SU-DHL-6 (cell line): ENCODE data around the gene UTP15.
A peak's percentile ranks its signal among the peaks of the same experiment; 100 is the strongest.

Experiments used
- H2AFZ ChIP-seq: fragments of 200-600 bp; sonication (generic); 2 replicates; pipeline ENCODE4 v1.6.1; 2014; ENCODE audit warnings: low read depth, mild to moderate bottlenecking, moderate library complexity, mixed read lengths, antibody characterized with exemption, low read length; ENCODE audit not compliant: severe bottlenecking
- H3F3A ChIP-seq: fragments of 200-600 bp; shearing (Covaris generic); 2 replicates; pipeline ENCODE4 v1.6.0; 2016; ENCODE audit warnings: antibody characterized with exemption, mild to moderate bottlenecking; ENCODE audit not compliant: insufficient read depth
- H3K27ac ChIP-seq: fragments of 200-600 bp; sonication (generic); 2 replicates; pipeline ENCODE4 v1.5.1; 2016; ENCODE audit warnings: low read depth, mild to moderate bottlenecking, low read length, moderate library complexity, mixed read lengths
- H3K27me3 ChIP-seq: fragments of 200-600 bp; sonication (generic), shearing (Covaris generic); 2 replicates; pipeline ENCODE4 v1.6.0; 2014; ENCODE audit warnings: mild to moderate bottlenecking, low read length
- H3K36me3 ChIP-seq: fragments of 200-600 bp; sonication (generic); 2 replicates; pipeline ENCODE4 v1.6.1; 2014; ENCODE audit warnings: mild to moderate bottlenecking, low read length, mixed read lengths
- H3K4me2 ChIP-seq: fragments of 300-600, 200-600 bp; shearing (Covaris generic), sonication (generic); 2 replicates; pipeline ENCODE4 v1.6.0; 2014; ENCODE audit warnings: low read length, low read depth, mild to moderate bottlenecking; ENCODE audit not compliant: poor library complexity, severe bottlenecking
- H3K4me3 ChIP-seq: fragments of 200-600 bp; sonication (generic); 2 replicates; pipeline ENCODE4 v1.5.1; 2014; ENCODE audit warnings: antibody characterized with exemption, low read length, mild to moderate bottlenecking, mixed read lengths; ENCODE audit not compliant: insufficient read depth, poor library complexity, severe bottlenecking
- H3K79me2 ChIP-seq: fragments of 200-600 bp; sonication (generic); 2 replicates; pipeline ENCODE4 v1.6.1; 2014; ENCODE audit warnings: mild to moderate bottlenecking, low read length, moderate library complexity; ENCODE audit not compliant: insufficient read depth
- H3K9ac ChIP-seq: fragments of 200-600 bp; sonication (generic); 2 replicates; pipeline ENCODE4 v1.7.0; 2014; ENCODE audit warnings: mild to moderate bottlenecking, low read length
- H3K9me2 ChIP-seq: fragments of 200-600 bp; sonication (generic); replicated peaks from 2 replicates; pipeline ENCODE4 v1.6.1; 2014; ENCODE audit warnings: low read length; ENCODE audit not compliant: insufficient read depth
- H3K9me3 ChIP-seq: fragments of 200-600 bp; sonication (generic); 2 replicates; pipeline ENCODE4 v1.6.1; 2014; ENCODE audit warnings: low read length, mixed read lengths; ENCODE audit not compliant: insufficient read depth
- H4K20me1 ChIP-seq: fragments of 200-600 bp; sonication (generic); 2 replicates; pipeline ENCODE4 v1.6.1; 2014; ENCODE audit warnings: low read depth, mild to moderate bottlenecking, antibody characterized with exemption, low read length, moderate library complexity, mixed read lengths
- CTCF ChIP-seq: fragments of 200-600 bp; sonication (generic); IDR thresholded peaks from one replicate; pipeline ENCODE4 v1.5.1; 2017; ENCODE audit warnings: antibody characterized with exemption, mild to moderate bottlenecking, low read length, moderate library complexity; ENCODE audit not compliant: insufficient read depth, poor library complexity, severe bottlenecking
- EZH2phosphoT487 ChIP-seq: fragments of 200-600 bp; sonication (generic), shearing (Covaris generic); conservative IDR thresholded peaks from 2 replicates; pipeline ENCODE4 v1.6.1; 2018; ENCODE audit warnings: mild to moderate bottlenecking, antibody characterized with exemption, low read length, moderate library complexity, mixed read lengths

The UTP15 gene

DNA sequence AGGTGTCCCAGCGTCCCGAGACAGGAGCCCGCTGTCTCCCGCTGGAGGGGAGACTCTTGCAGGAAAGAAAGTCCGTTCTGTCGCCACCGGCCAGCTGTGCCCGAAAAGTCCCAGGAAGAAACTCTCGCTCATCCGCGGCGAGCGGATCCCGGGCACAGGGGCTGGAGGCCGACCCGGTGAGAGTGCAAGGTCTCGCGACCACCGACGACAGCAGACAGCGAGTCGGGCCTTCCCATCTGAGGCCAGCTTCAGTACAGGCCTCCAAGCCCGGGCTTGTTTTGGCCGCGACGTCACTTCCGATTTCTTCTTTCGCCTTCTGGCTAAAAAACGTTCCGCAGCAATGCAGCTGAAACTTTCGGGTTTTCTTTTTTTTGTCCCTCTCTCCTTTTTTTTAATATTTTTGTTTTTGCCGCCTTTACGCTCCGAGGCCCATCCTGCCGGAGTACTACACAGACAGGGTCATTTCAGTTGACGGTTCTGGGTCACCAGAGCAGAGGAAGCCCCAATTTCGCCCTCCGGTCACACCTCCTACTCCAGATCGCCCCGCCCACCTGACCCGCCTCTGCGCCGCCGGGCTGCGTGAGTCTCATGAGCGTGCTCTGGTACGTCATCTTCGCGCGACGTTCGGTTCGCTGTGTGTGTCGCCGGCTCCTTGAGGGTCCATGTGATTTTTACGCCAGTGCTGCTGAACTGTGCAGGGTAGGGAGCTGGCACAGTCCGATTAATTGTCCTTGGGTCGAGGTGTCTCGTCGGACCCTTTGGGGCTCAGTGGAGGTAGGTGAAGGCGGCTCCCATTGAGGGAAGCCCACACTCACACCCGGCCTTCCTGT, at the start of gene UTP15, which contains the start of gene ANKRA2:
TSS of gene UTP15 (plus strand) at position 605 of the 830 bp plus-strand sequence. CDS start 1,602 bp downstream, outside the sequence.
TSS of gene ANKRA2 (minus strand) at position 501 of the 830 bp plus-strand sequence. CDS start 2,758 bp downstream, outside the sequence.
- H3K9ac ChIP-seq, result peak within 1 kb of the TSS; percentile 79
- H3K36me3 ChIP-seq, result peaks cover 7% of the 10 kb centered on the region; the same call in 1 of the 2 replicates
- peaks cover 56% of the 10 kb centered on the region for H3K79me2 ChIP-seq
- H4K20me1 ChIP-seq, result no peaks in the 10 kb centered on the region
- peak within 1 kb of the TSS; percentile 91 for H3K4me3 ChIP-seq
- H3F3A ChIP-seq, result no peaks in the 10 kb centered on the region
- H3K9me2 ChIP-seq, result no peaks in the 10 kb centered on the region
- no peak for TF ChIP-seq EZH2phosphoT487
- H3K9me3 ChIP-seq, result no peaks in the 10 kb centered on the region
- peak within 1 kb of the TSS; percentile 78 for H3K27ac ChIP-seq
- peak within 1 kb of the TSS; percentile 84 for H2AFZ ChIP-seq
- H3K27me3 ChIP-seq, result no peaks in the 10 kb centered on the region
- H3K4me2 ChIP-seq, result peak within 1 kb of the TSS; percentile 96

- Histone ChIP-seq H3K9me2 (no peaks in the 10 kb centered on the region), H3K79me2 (no peaks in the 10 kb centered on the region), H3F3A (peaks cover 5% of the 10 kb centered on the region; the same call in 1 of the 2 replicates), H3K36me3 (no peaks in the 10 kb centered on the region), H3K9me3 (no peaks in the 10 kb centered on the region), H2AFZ (peak overlapping the region; percentile 55), H3K27me3 (no peaks in the 10 kb centered on the region), H3K4me2 (peak overlapping the region; percentile 47), H3K4me3 (peak overlapping the region; percentile 12), H3K27ac (no peak overlapping the region), H4K20me1 (no peaks in the 10 kb centered on the region), H3K9ac (peak overlapping the region; percentile 37)
- TF ChIP-seq CTCF (peak; percentile 51), EZH2phosphoT487 (no peak)
Measured at GRCh38 chr5:73519531-73520283, 45.8 kb upstream of the UTP15 start.

- H4K20me1 ChIP-seq, result no peaks in the 10 kb centered on the region
- no peaks in the 10 kb centered on the region for H3K27me3 ChIP-seq
- no peak overlapping the region for H3K4me2 ChIP-seq
- H2AFZ ChIP-seq, result no peak overlapping the region
- H3K9me2 ChIP-seq, result no peaks in the 10 kb centered on the region
- H3F3A ChIP-seq, result peaks cover 5% of the 10 kb centered on the region; the same call in 1 of the 2 replicates
- TF ChIP-seq CTCF (no peak), EZH2phosphoT487 (no peak)
- H3K9ac ChIP-seq, result no peak overlapping the region
- no peak overlapping the region for H3K27ac ChIP-seq
- H3K36me3 ChIP-seq, result no peaks in the 10 kb centered on the region
- no peak overlapping the region for H3K4me3 ChIP-seq
- H3K79me2 ChIP-seq, result no peaks in the 10 kb centered on the region
- H3K9me3 ChIP-seq, result no peaks in the 10 kb centered on the region
Measured at GRCh38 chr5:73522989-73523388, 42.6 kb upstream of the UTP15 start.
